ENCODE measurements around the gene SUN2. TPM values are rescaled to one million over a fixed set of nuclear protein-coding genes. Genes with fewer than 3 reads are reported as not detected.

Gene SUN2
- total and polyA plus RNA-seq, 2 of the 4 experiments (the other 2 are of a cell fraction): 27.8 to 50.0 TPM

DNA sequence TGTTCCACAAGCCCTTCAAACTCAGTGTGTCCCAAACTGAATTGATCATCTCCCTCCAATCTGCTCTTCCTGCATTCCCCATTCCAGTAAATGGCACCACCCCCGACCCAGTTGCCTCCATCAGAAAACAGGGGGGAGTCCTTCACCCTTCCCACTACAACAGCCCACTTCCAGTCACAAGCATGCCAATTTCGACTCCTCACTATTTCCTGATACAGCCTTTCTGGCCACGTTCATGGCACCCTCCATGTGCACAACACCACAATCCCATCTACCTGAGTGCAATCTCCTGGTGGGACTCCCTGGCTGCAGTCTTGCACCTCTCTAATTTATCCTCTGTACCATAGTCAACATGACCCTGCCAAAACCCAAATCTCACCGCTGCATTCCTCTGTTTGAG is 39.8 kb upstream of the SUN2 start:
- Histone ChIP-seq H3K9ac (ENCODE audit: low read depth, low read length) (no peak overlapping the region), H2BK120ac (ENCODE audit: low read depth, low read length) (no peak overlapping the region), H4K20me1 (ENCODE audit: insufficient read depth, low read length) (no peaks in the 10 kb centered on the region), H3K27ac (ENCODE audit: insufficient read depth, low read length) (no peak overlapping the region), H3K9me3 (ENCODE audit: control insufficient read depth, insufficient read depth, low read length) (peaks cover 4% of the 10 kb centered on the region; the same call in 1 of the 2 replicates), H2BK20ac (ENCODE audit: low read depth, low read length) (no peak overlapping the region), H3K23ac (ENCODE audit: low read depth, low read length) (no peak overlapping the region), H2AK5ac (ENCODE audit: low read depth, low read length) (no peak overlapping the region), H2BK15ac (ENCODE audit: low read depth, low read length) (no peak overlapping the region), H3K56ac (ENCODE audit: extremely low read depth, insufficient read depth, low read length) (no peak overlapping the region), H3K4me1 (ENCODE audit: control insufficient read depth, insufficient read depth, low read length) (peaks cover 3% of the 10 kb centered on the region), H2AFZ (replicated peaks; ENCODE audit: low read length, poor library complexity) (no peak overlapping the region), H3K14ac (replicated peaks; ENCODE audit: low read depth, low read length) (no peak overlapping the region), H3K36me3 (ENCODE audit: control insufficient read depth, insufficient read depth, low read length) (no peaks in the 10 kb centered on the region), H3K4me2 (ENCODE audit: low read depth, low read length) (no peak overlapping the region), H3K4ac (ENCODE audit: low read depth, low read length) (no peak overlapping the region), H3K27me3 (ENCODE audit: control insufficient read depth, insufficient read depth, low read length) (peaks cover 6% of the 10 kb centered on the region), H3K18ac (ENCODE audit: low read depth, low read length) (no peak overlapping the region), H3K79me1 (ENCODE audit: low read depth in 1 of 2, low read length in 2 of 2) (peaks cover 6 to 15% of the 10 kb centered on the region in 2 experiments; a peak in 3 of 4 replicates), H3K9me1 (ENCODE audit: insufficient read depth, low read length) (peaks cover 9% of the 10 kb centered on the region; the same call in 1 of the 2 replicates), H2BK5ac (ENCODE audit: low read depth, low read length, poor library complexity, severe bottlenecking) (no peak overlapping the region), H4K5ac (ENCODE audit: low read depth, low read length) (no peak overlapping the region), H3K4me3 (ENCODE audit: insufficient read depth, low read depth, low read length) (no peak overlapping the region), H4K91ac (ENCODE audit: insufficient read depth, low read depth, low read length) (no peak overlapping the region), H4K8ac (ENCODE audit: low read depth in 2 of 2, low read length in 2 of 2) (no peak overlapping the region), H2AK9ac (replicated peaks; ENCODE audit: low read depth, low read length, poor library complexity) (no peak overlapping the region)
- ATAC-seq (ENCODE audit: low read depth) (no peak), DNase-seq (no peak)
- no TSS peak for BruUV-seq (replicated peaks)
- ChIA-PET CTCF (no interaction called here), POLR2A (ENCODE audit: unreplicated experiment) (no interaction called here)
- WGBS, 2 experiments (ENCODE audit: extremely low coverage in 2 of 2, insufficient read length in 1 of 2): 35% methylated on average over 3 of the region's 4 CpGs; no CpG with 5 or more reads in 1 of the 2 experiments
- TF ChIP-seq MAFK (IDR thresholded peaks at IDR 0.05; ENCODE audit: low read depth, low read length): no peak
- no peak for TF ChIP-seq RCOR1 (IDR thresholded peaks at IDR 0.05; ENCODE audit: insufficient replicate concordance, low read length)
- no peak for TF ChIP-seq RAD21 (IDR thresholded peaks at IDR 0.05; ENCODE audit: low read length)
- TF ChIP-seq, protein P1, sequence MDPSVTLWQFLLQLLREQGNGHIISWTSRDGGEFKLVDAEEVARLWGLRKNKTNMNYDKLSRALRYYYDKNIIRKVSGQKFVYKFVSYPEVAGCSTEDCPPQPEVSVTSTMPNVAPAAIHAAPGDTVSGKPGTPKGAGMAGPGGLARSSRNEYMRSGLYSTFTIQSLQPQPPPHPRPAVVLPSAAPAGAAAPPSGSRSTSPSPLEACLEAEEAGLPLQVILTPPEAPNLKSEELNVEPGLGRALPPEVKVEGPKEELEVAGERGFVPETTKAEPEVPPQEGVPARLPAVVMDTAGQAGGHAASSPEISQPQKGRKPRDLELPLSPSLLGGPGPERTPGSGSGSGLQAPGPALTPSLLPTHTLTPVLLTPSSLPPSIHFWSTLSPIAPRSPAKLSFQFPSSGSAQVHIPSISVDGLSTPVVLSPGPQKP (IDR thresholded peaks at IDR 0.05; ENCODE audit: borderline replicate concordance, low read depth, low read length): no peak
- TF ChIP-seq MAZ (IDR thresholded peaks at IDR 0.05; ENCODE audit: borderline replicate concordance, low read depth, low read length): no peak
- TF ChIP-seq, protein P2, sequence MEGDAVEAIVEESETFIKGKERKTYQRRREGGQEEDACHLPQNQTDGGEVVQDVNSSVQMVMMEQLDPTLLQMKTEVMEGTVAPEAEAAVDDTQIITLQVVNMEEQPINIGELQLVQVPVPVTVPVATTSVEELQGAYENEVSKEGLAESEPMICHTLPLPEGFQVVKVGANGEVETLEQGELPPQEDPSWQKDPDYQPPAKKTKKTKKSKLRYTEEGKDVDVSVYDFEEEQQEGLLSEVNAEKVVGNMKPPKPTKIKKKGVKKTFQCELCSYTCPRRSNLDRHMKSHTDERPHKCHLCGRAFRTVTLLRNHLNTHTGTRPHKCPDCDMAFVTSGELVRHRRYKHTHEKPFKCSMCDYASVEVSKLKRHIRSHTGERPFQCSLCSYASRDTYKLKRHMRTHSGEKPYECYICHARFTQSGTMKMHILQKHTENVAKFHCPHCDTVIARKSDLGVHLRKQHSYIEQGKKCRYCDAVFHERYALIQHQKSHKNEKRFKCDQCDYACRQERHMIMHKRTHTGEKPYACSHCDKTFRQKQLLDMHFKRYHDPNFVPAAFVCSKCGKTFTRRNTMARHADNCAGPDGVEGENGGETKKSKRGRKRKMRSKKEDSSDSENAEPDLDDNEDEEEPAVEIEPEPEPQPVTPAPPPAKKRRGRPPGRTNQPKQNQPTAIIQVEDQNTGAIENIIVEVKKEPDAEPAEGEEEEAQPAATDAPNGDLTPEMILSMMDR (conservative IDR thresholded peaks at IDR 0.05; ENCODE audit: low read depth, low read length): no peak
- TF ChIP-seq BHLHE40 (IDR thresholded peaks at IDR 0.05; ENCODE audit: low read depth, low read length): no peak
- no peak for TF ChIP-seq SMC3 (IDR thresholded peaks at IDR 0.05; ENCODE audit: low read depth, low read length)
- TF ChIP-seq CHD1 (IDR thresholded peaks at IDR 0.05; ENCODE audit: low read depth, low read length): no peak
- dilution Hi-C loops (cut with HindIII; ENCODE audit: low sequenced_read_pairs, unreplicated experiment): no loop called here
- intact Hi-C loops (cut with micrococcal nuclease): no loop called here
- in situ Hi-C loops (cut with MboI; ENCODE audit: low sequenced_read_pairs): no loop called here
